Natural killer cell (primary cell): ENCODE data around the gene SLAIN2. TPM values are rescaled to one million over a fixed set of nuclear protein-coding genes. Genes with fewer than 3 reads are reported as not detected.

Source experiments
- ATAC-seq, 3 donors: fragments of 150-1000 bp in 2 of 3; fragments of 200-7000 bp in 1 of 3; cut with Tn5 transposase; 1 replicate in 1 of 3; 2 replicates in 2 of 3; pipeline ENCODE4 v1.10.0; 2021; ENCODE audit warnings: mild to moderate bottlenecking in 2 of 3, moderate library complexity in 2 of 3
- DNase-seq, 2 donors: peaks; one replicate each; pipeline versions ENCODE4 v3.0.0 to v3.0.0-alpha.2; 2013 to 2021; ENCODE audit warnings: mixed read lengths in 1 of 2
- H3K27ac ChIP-seq: one replicate; pipeline ENCODE4 v1.5.1; 2013; ENCODE audit warnings: mild to moderate bottlenecking, low read length
- H3K27me3 ChIP-seq: one replicate; pipeline ENCODE4 v1.6.1; 2013; ENCODE audit warnings: low read length; ENCODE audit not compliant: control insufficient read depth, insufficient read depth
- H3K36me3 ChIP-seq: one replicate; pipeline ENCODE4 v1.6.1; 2013; ENCODE audit warnings: low read length; ENCODE audit not compliant: control insufficient read depth, insufficient read depth
- H3K4me1 ChIP-seq: one replicate; pipeline ENCODE4 v1.6.1; 2013; ENCODE audit warnings: low read length; ENCODE audit not compliant: control insufficient read depth, insufficient read depth
- H3K4me3 ChIP-seq: one replicate; pipeline ENCODE4 v1.5.1; 2013; ENCODE audit warnings: low read length
- H3K9me3 ChIP-seq: one replicate; pipeline ENCODE4 v1.6.1; 2013; ENCODE audit warnings: low read length; ENCODE audit not compliant: control insufficient read depth, insufficient read depth
- H3K27ac Mint-ChIP-seq, 2 donors: one replicate each; pipeline ENCODE4 v1.8.0; 2022; ENCODE audit warnings: mild to moderate bottlenecking in 2 of 2, mixed read lengths in 2 of 2, moderate library complexity in 1 of 2
- H3K27me3 Mint-ChIP-seq, 2 donors: one replicate each; pipeline ENCODE4 v1.8.0; 2022; ENCODE audit warnings: low read depth in 2 of 2, mixed read lengths in 2 of 2
- H3K36me3 Mint-ChIP-seq: one replicate; pipeline ENCODE4 v1.8.0; 2022; ENCODE audit warnings: mixed read lengths
- H3K4me1 Mint-ChIP-seq, 2 donors: one replicate each; pipeline ENCODE4 v1.8.0; 2022; ENCODE audit warnings: mixed read lengths in 2 of 2
- H3K4me3 Mint-ChIP-seq: one replicate; pipeline ENCODE4 v1.8.0; 2022; ENCODE audit warnings: mild to moderate bottlenecking, moderate library complexity, mixed read lengths
- H3K9me3 Mint-ChIP-seq, 2 donors: one replicate each; pipeline ENCODE4 v1.8.0; 2022; ENCODE audit warnings: mixed read lengths in 2 of 2
- CTCF ChIP-seq: fragments of 200-600 bp; IDR thresholded peaks from one replicate; pipeline ENCODE4 v1.8.0; 2022; ENCODE audit warnings: antibody characterized with exemption
- WGBS: methylation state at CpG from one replicate; pipeline ENCODE4 v1.1.7; 2013; ENCODE audit warnings: missing lambda C conversion rate; ENCODE audit not compliant: insufficient coverage; 5-methylcytosine and 5-hydroxymethylcytosine counted together
- intact Hi-C: fragments of 100-400 bp; cut with micrococcal nuclease; formaldehyde crosslinking; loops from one replicate; pipeline ENCODE4 v1.14.2; 2022
- total RNA-seq, 4 donors: library from RNA; stranded (reverse); fragments of 120-200 nt in 1 of 4; gene quantifications; one replicate each; pipeline versions ENCODE4 v1.2.3 to v1.2.4, GENCODE V29; 2013 to 2022

Gene SLAIN2
- total RNA-seq, 3 donors from 2014 or later (not counting 1 experiment from before 2014, with no cell fraction given): 76.9 to 103 (median 98.5) TPM

DNA sequence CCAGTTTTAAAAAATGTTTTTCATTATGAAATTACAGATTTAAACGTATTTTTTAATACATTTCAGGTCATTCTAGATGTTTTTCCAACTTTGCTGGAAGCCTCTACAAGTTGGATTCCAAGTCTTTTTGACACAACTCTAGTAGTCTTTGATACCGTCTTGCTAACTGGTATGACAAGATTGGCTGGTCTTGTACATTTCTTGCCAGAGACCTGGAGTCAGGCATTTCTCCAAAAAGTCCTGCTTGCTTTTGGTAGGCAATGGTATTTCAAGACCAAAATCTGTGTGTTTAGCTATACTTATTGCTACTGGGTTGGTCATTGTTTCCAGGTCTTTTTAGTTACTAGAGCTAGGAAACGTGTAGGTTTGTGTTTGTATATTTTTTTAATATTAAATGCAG is 64.6 kb downstream of the SLAIN2 start:
- 88% methylated on average over 2 of the region's 3 CpGs for WGBS
- Histone ChIP-seq H3K4me1 (no peaks in the 10 kb centered on the region), H3K36me3 (peaks cover 9% of the 10 kb centered on the region), H3K4me3 (no peak overlapping the region), H3K27ac (no peak overlapping the region), H3K9me3 (no peaks in the 10 kb centered on the region), H3K27me3 (no peaks in the 10 kb centered on the region)
- peaks cover 6% of the 10 kb centered on the region for H3K36me3 Mint-ChIP-seq
- H3K27ac Mint-ChIP-seq: no peak overlapping the region
- intact Hi-C loops: no loop called here
- DNase-seq (no peak), ATAC-seq (no peak)
- no peaks in the 10 kb centered on the region for H3K27me3 Mint-ChIP-seq
- H3K4me1 Mint-ChIP-seq: peaks cover 46 to 50% of the 10 kb centered on the region in 2 donors
- no peak for TF ChIP-seq CTCF
- H3K4me3 Mint-ChIP-seq: no peak overlapping the region
- H3K9me3 Mint-ChIP-seq: no peaks in the 10 kb centered on the region

DNA sequence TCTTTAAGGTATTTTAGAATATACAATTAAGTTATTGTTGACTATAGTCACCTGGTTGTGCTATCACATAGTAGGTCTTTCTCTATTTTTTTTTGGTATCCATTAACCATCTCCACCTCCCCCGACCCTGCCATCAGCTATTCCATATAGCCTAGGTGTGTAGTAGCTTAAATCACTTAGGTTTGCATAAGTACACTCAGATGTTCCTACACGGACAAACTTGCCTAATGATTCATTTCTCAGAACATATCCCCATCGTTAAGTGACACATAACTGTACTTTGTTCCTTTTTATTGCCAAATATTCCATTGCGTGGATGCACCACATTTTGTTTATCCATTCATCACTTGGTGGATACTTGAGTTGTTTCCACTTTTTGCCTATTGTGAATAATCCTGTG is 67.9 kb downstream of the SLAIN2 start:
- TF ChIP-seq CTCF: no peak
- no peak overlapping the region for H3K27ac ChIP-seq
- no peak overlapping the region for H3K4me3 ChIP-seq
- no peak overlapping the region for H3K4me3 Mint-ChIP-seq
- H3K27me3 ChIP-seq: no peaks in the 10 kb centered on the region
- H3K27ac Mint-ChIP-seq: no peak overlapping the region
- H3K9me3 Mint-ChIP-seq: no peaks in the 10 kb centered on the region
- no peaks in the 10 kb centered on the region for H3K9me3 ChIP-seq
- WGBS: 94% methylated on average over 3 of the region's 4 CpGs
- no peaks in the 10 kb centered on the region for H3K4me1 ChIP-seq
- peaks cover 30 to 36% of the 10 kb centered on the region in 2 donors for H3K4me1 Mint-ChIP-seq
- DNase-seq (no peak), ATAC-seq (no peak)
- intact Hi-C loops: no loop called here
- H3K36me3 ChIP-seq: peaks cover 6% of the 10 kb centered on the region
- no peaks in the 10 kb centered on the region for H3K27me3 Mint-ChIP-seq
- H3K36me3 Mint-ChIP-seq: peaks cover 6% of the 10 kb centered on the region

GRCh38 chr4:48410812-48411211 is 69.5 kb downstream of the SLAIN2 start:
- Histone ChIP-seq H3K27ac (no peak overlapping the region), H3K9me3 (no peaks in the 10 kb centered on the region), H3K36me3 (peaks cover 6% of the 10 kb centered on the region), H3K4me1 (no peaks in the 10 kb centered on the region), H3K27me3 (no peaks in the 10 kb centered on the region), H3K4me3 (no peak overlapping the region)
- no peak for TF ChIP-seq CTCF
- WGBS: 96% methylated on average over 7 of the region's 7 CpGs
- ATAC-seq: no peak
- intact Hi-C loops: no loop called here
- Mint-ChIP-seq H3K27me3 (no peaks in the 10 kb centered on the region), H3K4me1 (peaks cover 20 to 29% of the 10 kb centered on the region in 2 donors), H3K4me3 (no peak overlapping the region), H3K36me3 (no peaks in the 10 kb centered on the region), H3K9me3 (no peaks in the 10 kb centered on the region), H3K27ac (peak overlapping the region in 1 of 2 donors; percentile 41)
- no peak for DNase-seq

DNA sequence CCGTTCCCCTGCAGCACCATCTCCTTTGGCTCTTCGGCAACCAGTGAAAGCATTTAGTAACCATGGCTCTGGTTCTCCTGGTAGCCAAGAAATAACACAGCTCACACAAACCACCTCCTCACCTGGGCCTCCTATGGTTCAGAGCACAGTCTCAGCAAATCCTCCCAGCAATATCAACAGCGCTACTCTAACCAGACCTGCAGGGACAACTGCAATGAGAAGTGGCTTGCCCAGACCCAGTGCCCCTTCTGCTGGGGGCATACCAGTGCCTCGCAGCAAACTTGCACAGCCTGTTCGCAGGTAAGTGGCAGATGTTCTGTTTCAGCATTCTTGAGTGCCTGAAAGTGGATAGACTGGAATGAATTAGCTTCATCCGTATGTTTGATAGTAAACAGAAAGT is 78.8 kb downstream of the SLAIN2 start:
- no peaks in the 10 kb centered on the region for H3K9me3 ChIP-seq
- H3K27ac ChIP-seq: no peak overlapping the region
- no peak overlapping the region for H3K27ac Mint-ChIP-seq
- no peak overlapping the region for H3K4me3 Mint-ChIP-seq
- DNase-seq (no peak), ATAC-seq (no peak)
- TF ChIP-seq CTCF: no peak
- intact Hi-C loops: no loop called here
- H3K27me3 Mint-ChIP-seq: no peaks in the 10 kb centered on the region
- no peaks in the 10 kb centered on the region for H3K9me3 Mint-ChIP-seq
- H3K4me1 Mint-ChIP-seq: peaks cover 10 to 12% of the 10 kb centered on the region in 2 donors
- H3K36me3 Mint-ChIP-seq: peaks cover 11% of the 10 kb centered on the region
- no peaks in the 10 kb centered on the region for H3K4me1 ChIP-seq
- no peak overlapping the region for H3K4me3 ChIP-seq
- 100% methylated on average over 6 of the region's 6 CpGs for WGBS
- no peaks in the 10 kb centered on the region for H3K27me3 ChIP-seq
- H3K36me3 ChIP-seq: peaks cover 28% of the 10 kb centered on the region
